Fibroblast of skin of back (primary cell): ENCODE results near the gene MGAT4A.
"Not testable (repeated sequence)": the region's sequence is repeated elsewhere in the genome, so short reads cannot be mapped to it uniquely, and the experiment has no call there.

Experiments used
- DNase-seq: peaks from one replicate; pipeline ENCODE4 v3.0.0-alpha.2; 2013

Gene MGAT4A

DNA sequence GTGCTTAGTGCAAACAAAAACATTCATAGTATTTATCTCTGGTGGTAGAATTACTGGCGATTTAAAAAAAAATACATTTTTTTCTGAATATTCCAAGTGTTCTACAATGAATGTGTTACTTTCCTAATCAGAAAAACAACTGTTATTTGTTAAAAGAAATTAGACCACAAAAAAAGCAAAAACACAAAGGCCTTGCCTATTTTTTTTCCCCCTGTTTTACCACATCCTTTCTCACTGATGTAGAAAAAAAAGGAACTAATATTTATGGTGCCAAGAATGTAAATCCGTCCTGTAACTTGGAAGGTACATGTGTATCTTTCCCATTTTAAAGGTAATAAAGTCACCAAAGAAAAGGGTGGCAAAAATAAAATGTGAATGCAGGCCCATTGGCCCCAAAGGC is 28.4 kb upstream of the MGAT4A start:
- no peak for DNase-seq

GRCh38 chr2:98757904-98758421 is 27.0 kb upstream of the MGAT4A start:
- DNase-seq: peak; percentile 55

DNA sequence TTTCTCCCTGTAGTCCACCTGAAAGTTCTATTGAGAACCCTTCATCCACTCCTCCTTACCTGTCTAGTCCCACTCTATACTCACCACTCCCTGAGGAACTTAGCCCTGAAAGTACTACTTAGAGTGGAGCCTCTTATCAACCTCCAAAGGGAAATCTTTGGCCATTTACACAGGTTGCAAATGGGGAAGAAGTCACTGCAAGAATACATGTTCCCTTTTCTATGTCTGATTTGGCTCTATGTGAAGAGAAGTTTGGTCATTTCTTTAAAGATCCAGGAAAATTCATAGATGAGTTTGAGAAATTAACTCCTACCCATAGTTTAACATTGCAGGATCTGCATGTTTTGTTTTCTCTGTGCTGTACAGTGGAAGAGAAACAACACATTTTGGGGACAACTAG is 22.9 kb upstream of the MGAT4A start:
- DNase-seq: no peak

DNA sequence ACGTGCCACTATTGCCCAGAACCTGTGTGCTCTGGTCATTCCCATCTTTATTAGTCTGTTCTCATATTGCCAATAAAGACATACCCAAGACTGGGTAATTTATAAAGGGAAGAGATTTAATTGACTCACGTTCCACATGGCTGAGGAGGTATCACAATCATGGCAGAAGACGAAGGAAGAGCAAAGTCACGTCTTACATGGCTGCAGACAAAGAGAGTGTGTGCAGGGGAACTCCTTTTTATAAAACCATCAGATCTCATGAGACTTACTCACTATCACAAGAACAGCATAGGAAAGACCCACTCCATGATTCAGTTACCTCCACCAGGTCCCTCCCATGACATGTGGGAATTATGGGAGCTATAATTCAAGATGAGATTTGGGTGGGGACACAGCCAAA is 21.8 kb upstream of the MGAT4A start:
- not testable (repeated sequence) for DNase-seq

- no peak for DNase-seq
Observed at GRCh38 chr2:98751748-98752147, 20.8 kb upstream of the MGAT4A start.

- DNase-seq: no peak
Observed at GRCh38 chr2:98750593-98751282, 19.8 kb upstream of the MGAT4A start.

DNA sequence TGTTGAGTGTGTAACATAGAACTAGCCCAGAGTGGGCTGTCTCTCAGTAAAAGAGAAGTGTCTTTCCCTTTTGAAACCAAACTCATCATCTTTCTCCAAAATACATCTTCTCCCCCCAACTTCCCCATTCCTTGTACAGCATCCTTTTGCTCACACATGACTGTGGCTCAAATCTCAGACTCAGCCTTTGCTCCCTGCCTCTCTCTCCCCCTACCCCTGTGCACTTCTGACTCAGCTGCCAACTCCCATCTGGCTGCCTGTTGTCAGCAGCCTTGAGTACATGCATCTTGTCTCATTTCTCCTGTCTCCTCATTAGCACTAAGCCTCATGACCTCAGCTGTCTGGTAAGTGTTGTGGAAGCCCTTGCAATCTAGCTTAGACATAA is 18.1 kb upstream of the MGAT4A start:
- no peak for DNase-seq

DNA sequence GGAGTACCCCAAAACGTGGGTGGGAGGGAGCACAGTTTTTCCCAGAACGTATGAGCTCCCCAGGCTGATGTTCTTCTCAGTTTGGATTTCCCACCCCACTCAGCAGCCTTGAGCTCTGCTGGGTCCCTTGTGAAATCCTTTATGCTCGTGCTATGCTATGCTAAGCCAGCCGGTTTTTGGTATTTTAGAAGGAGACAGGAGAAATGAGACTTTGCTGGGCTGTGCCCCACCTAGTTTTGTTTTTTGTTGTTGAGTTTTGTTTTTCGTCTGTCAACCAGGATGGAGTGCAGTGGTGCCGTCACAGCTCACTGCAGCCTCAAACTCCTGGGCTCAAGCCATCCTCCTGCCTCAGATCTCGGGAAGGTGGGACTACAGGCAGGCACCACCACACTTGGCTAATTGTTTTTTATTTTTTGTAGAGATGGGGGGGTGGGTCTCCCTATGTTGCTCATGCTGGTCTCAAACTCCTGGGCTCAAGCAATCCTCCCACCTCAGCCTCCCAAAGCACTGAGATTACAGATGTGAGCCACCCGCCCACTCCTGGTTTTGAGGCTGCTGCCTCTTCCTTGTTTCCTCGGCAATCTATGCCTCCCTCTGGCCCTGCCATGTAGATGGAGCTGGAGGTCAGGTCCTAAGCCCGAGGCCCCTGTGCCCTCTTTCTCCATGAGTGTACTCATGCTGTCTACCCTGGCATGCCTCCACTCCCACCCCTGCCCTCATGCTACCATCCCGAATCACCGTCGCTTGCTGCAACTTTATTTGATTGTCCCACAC is 17.5 kb upstream of the MGAT4A start:
- no peak for DNase-seq

GRCh38 chr2:98747888-98748287 is 17.0 kb upstream of the MGAT4A start:
- DNase-seq: no peak

- no peak for DNase-seq
Observed at GRCh38 chr2:98746426-98746825, 15.5 kb upstream of the MGAT4A start.

DNA sequence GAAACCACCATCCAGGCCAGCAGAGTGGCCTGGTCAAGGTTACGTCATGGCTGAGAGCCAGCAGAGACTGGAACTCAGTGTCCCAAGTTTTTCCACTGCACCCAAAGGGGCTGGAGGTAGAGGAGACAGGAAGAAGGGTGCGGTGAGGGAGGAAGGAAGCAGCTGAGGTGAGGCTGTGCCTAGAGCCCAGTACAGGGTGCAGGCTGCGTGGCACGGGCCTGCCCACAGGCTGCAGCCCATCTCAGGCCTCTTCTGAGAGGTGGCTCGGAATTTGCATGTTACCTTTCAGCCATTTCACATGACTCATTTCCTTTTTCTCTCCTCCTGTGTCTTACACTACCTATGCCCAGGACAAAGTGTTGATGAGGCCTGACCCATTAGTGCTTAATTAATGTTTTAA is 13.7 kb upstream of the MGAT4A start:
- no peak for DNase-seq

GRCh38 chr2:98743835-98744234 is 12.9 kb upstream of the MGAT4A start:
- no peak for DNase-seq

DNA sequence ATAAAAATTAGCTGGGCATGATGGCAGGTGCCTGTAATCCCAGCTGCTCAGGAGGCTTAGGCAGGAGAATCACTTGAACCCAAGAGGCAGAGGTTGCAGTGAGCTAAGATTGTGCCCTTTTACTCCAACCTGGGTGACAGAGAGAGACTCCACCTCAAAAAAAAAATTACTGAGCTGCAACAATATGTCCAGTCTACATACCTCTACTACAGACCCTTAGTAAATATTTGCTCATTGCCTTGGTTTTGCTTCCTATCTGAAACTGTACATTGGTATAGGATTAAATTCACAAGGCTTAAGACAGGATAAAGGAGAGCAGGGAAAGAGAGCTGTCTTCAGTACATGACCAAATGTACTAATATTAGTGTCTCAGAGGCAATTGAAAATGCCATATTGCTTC is 8.1 kb upstream of the MGAT4A start:
- no peak for DNase-seq

DNA sequence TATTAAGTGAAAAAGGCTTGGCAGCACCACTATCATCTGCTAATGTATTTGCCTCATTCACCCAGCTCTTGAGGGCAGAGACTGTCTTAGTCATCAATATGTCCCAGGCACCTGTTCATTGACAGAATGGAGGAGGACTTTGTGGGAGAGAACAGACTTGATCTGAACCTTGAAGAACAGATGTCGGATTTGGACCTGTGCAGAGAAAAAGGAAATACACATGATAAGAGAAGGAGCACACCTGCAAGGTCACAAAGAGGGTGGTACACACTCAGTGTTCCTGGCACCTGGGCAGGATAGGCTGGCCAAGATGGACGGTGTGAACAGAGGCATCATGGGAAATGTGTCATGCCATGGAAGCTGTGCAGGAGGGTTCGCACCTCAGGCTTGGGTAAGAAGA is 7.4 kb upstream of the MGAT4A start:
- DNase-seq: no peak

- no peak for DNase-seq
Observed at GRCh38 chr2:98737848-98738247, 6.9 kb upstream of the MGAT4A start.

DNA sequence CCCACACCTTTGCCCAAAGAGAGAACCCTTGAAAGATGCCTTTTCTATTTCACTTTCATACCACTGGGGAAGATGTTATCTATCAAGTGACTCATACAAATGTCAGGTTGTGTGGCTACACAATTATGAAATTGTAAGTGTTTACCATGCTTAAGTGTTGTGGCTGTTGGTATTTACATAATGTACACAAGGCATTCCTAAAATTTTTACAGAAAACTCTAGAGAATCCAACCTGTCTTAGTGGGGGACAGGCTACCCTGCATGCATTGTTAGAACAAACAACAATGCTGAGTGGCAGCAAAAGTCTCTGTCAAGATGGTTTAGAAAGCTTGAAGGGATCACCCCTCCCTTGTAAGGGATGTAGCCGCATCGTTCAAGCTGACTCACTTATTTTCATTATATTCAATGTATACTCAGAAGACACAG is 5.5 kb upstream of the MGAT4A start:
- no peak for DNase-seq

DNA sequence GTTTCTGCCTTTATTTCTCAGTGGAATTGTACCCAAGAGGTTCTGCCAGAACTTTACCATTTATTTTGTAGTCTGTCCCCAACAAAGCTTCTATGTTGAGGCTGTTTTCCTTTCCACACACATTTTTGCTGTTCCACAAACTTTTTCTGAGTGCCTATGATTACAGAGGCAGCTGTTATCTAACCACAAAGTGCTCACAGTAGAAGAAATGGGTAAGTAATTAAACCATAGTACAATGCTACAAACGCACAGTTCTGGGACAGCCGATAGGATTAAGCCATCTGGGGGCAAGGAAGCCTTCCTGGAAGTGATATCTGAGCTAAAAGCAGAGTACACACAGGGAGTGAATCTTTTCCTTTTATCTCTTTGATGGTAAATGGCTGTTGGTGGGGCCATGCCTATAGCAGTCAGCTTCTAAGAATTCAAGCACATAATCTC is 3.9 kb upstream of the MGAT4A start:
- no peak for DNase-seq

GRCh38 chr2:98734162-98734561 is 3.2 kb upstream of the MGAT4A start:
- DNase-seq: no peak

- DNase-seq: no peak
Observed at GRCh38 chr2:98732430-98733051, 1.6 kb upstream of the MGAT4A start.

DNA sequence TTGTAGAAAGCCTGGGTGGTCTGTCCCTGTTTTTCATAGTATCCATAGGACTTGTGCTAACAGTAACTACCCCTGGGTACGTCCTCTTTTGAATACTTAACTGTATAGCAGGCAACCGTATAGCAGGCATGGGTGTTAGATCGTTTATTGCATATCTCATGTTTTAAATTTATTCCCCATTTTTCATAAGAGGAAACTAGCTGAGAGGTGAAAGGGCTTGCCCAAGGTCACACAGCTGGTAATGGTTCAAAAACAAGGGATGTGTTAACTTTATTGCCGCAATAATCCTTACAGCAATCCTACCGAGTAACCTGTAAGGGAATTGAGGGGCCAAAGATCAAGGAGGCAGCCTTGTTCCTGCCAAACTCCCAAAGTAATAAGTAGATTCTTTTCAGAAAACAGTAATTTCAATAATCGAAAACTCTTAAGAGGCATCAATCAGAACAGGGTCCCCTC is 990 bp upstream of the MGAT4A start:
- no peak for DNase-seq

DNA sequence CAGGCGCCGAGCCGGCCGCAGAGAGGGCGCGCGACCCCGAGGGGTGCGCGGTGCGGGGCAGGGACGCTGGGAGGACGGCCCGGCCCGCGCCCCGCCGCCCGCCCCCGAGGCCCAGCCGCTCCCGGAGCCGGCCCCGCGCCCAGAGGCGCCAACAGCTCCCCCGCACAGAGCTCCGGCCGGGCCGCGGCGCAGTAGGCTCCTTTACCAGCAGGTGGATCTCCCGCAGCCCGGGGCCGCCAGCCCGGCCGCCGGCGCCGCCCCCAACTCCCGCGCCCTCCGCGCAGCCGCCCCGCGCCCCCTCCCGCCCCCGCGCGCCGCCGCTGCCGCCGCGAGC is 258 bp downstream of the MGAT4A start:
- no peak for DNase-seq

DNA sequence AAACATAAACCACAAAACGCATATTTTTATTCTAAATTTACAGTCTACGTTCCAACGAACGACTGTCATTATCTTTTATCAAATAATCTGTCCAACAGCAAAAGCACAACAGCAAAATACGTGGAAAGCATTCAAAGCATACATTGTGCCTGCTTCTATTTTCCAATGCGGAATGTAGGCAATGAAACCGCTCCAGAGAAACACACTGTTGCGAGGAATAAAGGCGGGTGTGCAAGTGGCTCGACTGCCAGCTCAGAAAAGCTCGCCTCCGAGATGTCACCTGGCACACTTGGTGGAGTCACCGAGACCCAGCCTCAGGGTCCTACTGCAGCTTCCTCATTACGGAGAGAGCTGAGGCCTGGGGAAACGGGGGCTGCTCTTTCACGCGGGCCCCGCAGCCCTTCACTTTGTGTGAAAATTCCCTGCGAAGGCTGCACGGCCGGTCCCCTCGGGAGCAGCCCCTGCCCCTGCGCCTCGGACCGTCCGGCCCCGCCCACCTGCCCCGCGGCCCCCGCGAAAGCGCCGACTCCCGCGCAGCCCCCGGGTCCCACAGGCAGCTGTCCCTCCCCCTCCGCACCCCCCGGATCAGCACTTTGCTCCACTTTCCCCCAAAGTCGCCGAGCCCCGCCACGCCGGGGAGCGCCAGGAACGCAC is 752 bp downstream of the MGAT4A start:
- DNase-seq: no peak

DNA sequence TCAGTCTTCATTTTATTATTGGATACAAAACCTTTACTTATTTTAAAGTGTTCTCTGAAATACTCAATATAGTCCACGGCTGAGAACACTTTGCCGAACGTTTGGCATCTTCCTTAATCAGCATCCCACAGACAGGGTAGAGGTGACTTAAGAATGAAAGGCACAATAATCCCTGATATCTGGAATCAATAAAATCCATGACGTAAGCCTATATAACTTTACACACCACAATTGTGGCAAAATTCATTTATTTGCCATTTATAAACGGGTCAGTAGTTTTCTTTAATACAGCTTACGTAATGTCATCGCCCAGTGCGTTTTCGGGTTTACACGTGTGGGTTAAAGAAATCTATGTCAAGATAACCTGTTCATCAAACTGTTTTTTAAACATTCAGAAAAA is 1.3 kb downstream of the MGAT4A start:
- DNase-seq: no peak
